Naive B cell (primary cell): ENCODE results near the gene LTBP3. TPM values are rescaled to one million over a fixed set of nuclear protein-coding genes. Genes with fewer than 3 reads are reported as not detected.
A peak's percentile ranks its signal among the peaks of the same experiment; 100 is the strongest.

Experiments
- ATAC-seq, 2 donors: fragments of 150-1000 bp; cut with Tn5 transposase; 2 replicates each; pipeline ENCODE4 v1.10.0; 2021; ENCODE audit warnings: low read depth in 2 of 2, mild to moderate bottlenecking in 2 of 2, moderate library complexity in 2 of 2
- DNase-seq: peaks from one replicate; pipeline ENCODE4 v3.0.0; 2022
- H3K27ac Mint-ChIP-seq, 6 donors: one replicate each; pipeline ENCODE4 v1.8.0; 2020 to 2022; ENCODE audit warnings: mild to moderate bottlenecking in 6 of 6, mixed read lengths in 6 of 6, moderate library complexity in 5 of 6, inconsistent platforms in 2 of 6
- H3K27me3 Mint-ChIP-seq, 3 donors: one replicate each; pipeline ENCODE4 v1.8.0; 2021 to 2022; ENCODE audit warnings: mixed read lengths in 3 of 3, mild to moderate bottlenecking in 1 of 3
- H3K36me3 Mint-ChIP-seq, 2 donors: one replicate each; pipeline ENCODE4 v1.8.0; 2020 to 2022; ENCODE audit warnings: mixed read lengths in 2 of 2, inconsistent platforms in 1 of 2, mild to moderate bottlenecking in 1 of 2
- H3K4me1 Mint-ChIP-seq, 3 donors: one replicate each; pipeline ENCODE4 v1.8.0; 2020 to 2022; ENCODE audit warnings: mixed read lengths in 3 of 3, inconsistent platforms in 1 of 3, mild to moderate bottlenecking in 1 of 3, moderate library complexity in 1 of 3
- H3K4me3 Mint-ChIP-seq, 8 donors: one replicate each; pipeline ENCODE4 v1.8.0; 2020 to 2022; ENCODE audit warnings: mild to moderate bottlenecking in 8 of 8, mixed read lengths in 8 of 8, moderate library complexity in 8 of 8, inconsistent platforms in 2 of 8
- H3K9me3 Mint-ChIP-seq, 7 donors: one replicate each; pipeline ENCODE4 v1.8.0; 2020 to 2022; ENCODE audit warnings: mixed read lengths in 7 of 7, mild to moderate bottlenecking in 5 of 7, inconsistent platforms in 2 of 7, moderate library complexity in 1 of 7
- polyA plus RNA-seq, 6 donors: library from polyadenylated mRNA; unstranded; fragments of 300-500 nt; fragmentation: Illumina TruSeq; gene quantifications; one replicate each; pipeline ENCODE4 v1.2.3, GENCODE V29; 2021; ENCODE audit warnings: low read depth in 6 of 6

LTBP3 gene
- 10 to 100 TPM; 12.5 to 40.5 (median 23.0) TPM for polyA plus RNA-seq

- peak within 1 kb of the TSS; percentile 76 to 90 (median 84) for H3K4me3 Mint-ChIP-seq
- peak within 1 kb of the TSS in 4 of 6 donors; percentile 59 to 75 (median 66) for H3K27ac Mint-ChIP-seq
- ATAC-seq (peak; percentile 52 to 54), DNase-seq (no peak)
- H3K36me3 Mint-ChIP-seq = no peaks in the 10 kb centered on the region
- no peaks in the 10 kb centered on the region for H3K9me3 Mint-ChIP-seq
- peaks cover 31 to 49% (median 41%) of the 10 kb centered on the region in 3 donors for H3K4me1 Mint-ChIP-seq
- H3K27me3 Mint-ChIP-seq = no peaks in the 10 kb centered on the region
Observed at GRCh38 chr11:65558002-65558929, at the start of gene LTBP3. TSS of gene LTBP3 (minus strand) at chr11:65558359. CDS start at chr11:65557959, 400 bp downstream.

GRCh38 chr11:65606876-65607613 lies 48.9 kb upstream of the LTBP3 start:
- Mint-ChIP-seq H3K4me3 (no peak overlapping the region), H3K27me3 (no peaks in the 10 kb centered on the region), H3K27ac (peak overlapping the region in 1 of 6 donors; percentile 80), H3K9me3 (no peaks in the 10 kb centered on the region), H3K4me1 (peaks cover 37 to 58% (median 50%) of the 10 kb centered on the region in 3 donors), H3K36me3 (peaks cover 0 to 9% of the 10 kb centered on the region in 2 donors)
- DNase-seq (no peak), ATAC-seq (peak in 1 of 2 donors; percentile 23)

- peaks cover 0 to 9% of the 10 kb centered on the region in 2 donors for H3K36me3 Mint-ChIP-seq
- H3K27me3 Mint-ChIP-seq = no peaks in the 10 kb centered on the region
- ATAC-seq (no peak), DNase-seq (no peak)
- H3K4me1 Mint-ChIP-seq = peaks cover 18 to 34% (median 29%) of the 10 kb centered on the region in 3 donors
- peak overlapping the region in 1 of 8 donors; percentile 15 for H3K4me3 Mint-ChIP-seq
- no peaks in the 10 kb centered on the region for H3K9me3 Mint-ChIP-seq
- H3K27ac Mint-ChIP-seq = peak overlapping the region in 4 of 6 donors; percentile 7 to 78 (median 60)
Observed at GRCh38 chr11:65604258-65604657, 46.1 kb upstream of the LTBP3 start.

GRCh38 chr11:65599955-65600246 lies 41.7 kb upstream of the LTBP3 start:
- no peak for ATAC-seq

GRCh38 chr11:65599216-65599954 lies 41.2 kb upstream of the LTBP3 start:
- Mint-ChIP-seq H3K36me3 (peaks cover 0 to 9% of the 10 kb centered on the region in 2 donors), H3K9me3 (no peaks in the 10 kb centered on the region), H3K4me1 (peaks cover 23 to 31% (median 29%) of the 10 kb centered on the region in 3 donors), H3K4me3 (no peak overlapping the region), H3K27me3 (no peaks in the 10 kb centered on the region), H3K27ac (no peak overlapping the region)
- no peak for ATAC-seq
- no peak for DNase-seq

More at GRCh38 chr11:65599955-65600246, 41.7 kb upstream of the LTBP3 start:
- no peak for DNase-seq
- H3K9me3 Mint-ChIP-seq = no peaks in the 10 kb centered on the region
- no peak overlapping the region for H3K27ac Mint-ChIP-seq
- H3K4me3 Mint-ChIP-seq = no peak overlapping the region
- peaks cover 22 to 28% (median 28%) of the 10 kb centered on the region in 3 donors for H3K4me1 Mint-ChIP-seq
- H3K36me3 Mint-ChIP-seq = peaks cover 0 to 9% of the 10 kb centered on the region in 2 donors
- no peaks in the 10 kb centered on the region for H3K27me3 Mint-ChIP-seq

- Mint-ChIP-seq H3K36me3 (peaks cover 0 to 3% of the 10 kb centered on the region in 2 donors), H3K27ac (peak overlapping the region in 1 of 6 donors; percentile 29), H3K4me3 (no peak overlapping the region), H3K27me3 (no peaks in the 10 kb centered on the region), H3K4me1 (peaks cover 18 to 24% (median 21%) of the 10 kb centered on the region in 3 donors), H3K9me3 (no peaks in the 10 kb centered on the region)
- ATAC-seq (no peak), DNase-seq (no peak)
Observed at GRCh38 chr11:65598258-65598699, 40.1 kb upstream of the LTBP3 start.

GRCh38 chr11:65596520-65596919 lies 38.4 kb upstream of the LTBP3 start:
- no peaks in the 10 kb centered on the region for H3K36me3 Mint-ChIP-seq
- H3K4me1 Mint-ChIP-seq = peaks cover 9 to 12% (median 12%) of the 10 kb centered on the region in 3 donors
- H3K27me3 Mint-ChIP-seq = no peaks in the 10 kb centered on the region
- no peak for ATAC-seq
- no peak for DNase-seq
- peak overlapping the region in 1 of 6 donors; percentile 30 for H3K27ac Mint-ChIP-seq
- no peaks in the 10 kb centered on the region for H3K9me3 Mint-ChIP-seq
- H3K4me3 Mint-ChIP-seq = no peak overlapping the region

GRCh38 chr11:65595543-65596281 lies 37.6 kb upstream of the LTBP3 start, which contains the start of gene KCNK7:
TSS of gene KCNK7 (minus strand) at chr11:65595800. CDS start at chr11:65595772, 28 bp downstream.
- DNase-seq (no peak), ATAC-seq (no peak)
- Mint-ChIP-seq H3K4me3 (peak within 1 kb of the TSS in 1 of 8 donors; percentile 48), H3K27me3 (no peaks in the 10 kb centered on the region), H3K4me1 (peaks cover 7 to 9% (median 9%) of the 10 kb centered on the region in 3 donors), H3K9me3 (no peaks in the 10 kb centered on the region), H3K36me3 (no peaks in the 10 kb centered on the region), H3K27ac (peak within 1 kb of the TSS in 5 of 6 donors; percentile 22 to 57 (median 30))

- Mint-ChIP-seq H3K4me1 (peaks cover 6 to 10% (median 9%) of the 10 kb centered on the region in 3 donors), H3K9me3 (no peaks in the 10 kb centered on the region), H3K27ac (peak overlapping the region in 2 of 6 donors; percentile 22 to 24), H3K36me3 (no peaks in the 10 kb centered on the region), H3K27me3 (no peaks in the 10 kb centered on the region), H3K4me3 (peak overlapping the region in 1 of 8 donors; percentile 48)
- DNase-seq (no peak), ATAC-seq (no peak)
Observed at GRCh38 chr11:65595131-65595530, 37.0 kb upstream of the LTBP3 start.

- H3K4me1 Mint-ChIP-seq = peaks cover 15 to 20% (median 17%) of the 10 kb centered on the region in 3 donors
- DNase-seq (peak; percentile 35), ATAC-seq (peak; percentile 57 to 65)
- H3K4me3 Mint-ChIP-seq = no peak overlapping the region
- H3K27ac Mint-ChIP-seq = peak overlapping the region in 1 of 6 donors; percentile 6
- no peaks in the 10 kb centered on the region for H3K9me3 Mint-ChIP-seq
- no peaks in the 10 kb centered on the region for H3K36me3 Mint-ChIP-seq
- H3K27me3 Mint-ChIP-seq = no peaks in the 10 kb centered on the region
Observed at GRCh38 chr11:65593518-65594414, 35.6 kb upstream of the LTBP3 start.

- no peaks in the 10 kb centered on the region for H3K27me3 Mint-ChIP-seq
- H3K4me3 Mint-ChIP-seq = no peak overlapping the region
- DNase-seq = no peak
- H3K9me3 Mint-ChIP-seq = no peaks in the 10 kb centered on the region
- H3K4me1 Mint-ChIP-seq = peaks cover 22 to 28% (median 25%) of the 10 kb centered on the region in 3 donors
- H3K36me3 Mint-ChIP-seq = no peaks in the 10 kb centered on the region
- no peak overlapping the region for H3K27ac Mint-ChIP-seq
- ATAC-seq = no peak
Observed at GRCh38 chr11:65592858-65593517, 34.8 kb upstream of the LTBP3 start.
